ENCODE measurements around the gene UST. TPM values are rescaled to one million over a fixed set of nuclear protein-coding genes. Genes with fewer than 3 reads are reported as not detected.

Gene UST
- total RNA-seq, 4 donors from 2014 or later, result 2.9 to 12.0 (median 5.7) TPM

DNA sequence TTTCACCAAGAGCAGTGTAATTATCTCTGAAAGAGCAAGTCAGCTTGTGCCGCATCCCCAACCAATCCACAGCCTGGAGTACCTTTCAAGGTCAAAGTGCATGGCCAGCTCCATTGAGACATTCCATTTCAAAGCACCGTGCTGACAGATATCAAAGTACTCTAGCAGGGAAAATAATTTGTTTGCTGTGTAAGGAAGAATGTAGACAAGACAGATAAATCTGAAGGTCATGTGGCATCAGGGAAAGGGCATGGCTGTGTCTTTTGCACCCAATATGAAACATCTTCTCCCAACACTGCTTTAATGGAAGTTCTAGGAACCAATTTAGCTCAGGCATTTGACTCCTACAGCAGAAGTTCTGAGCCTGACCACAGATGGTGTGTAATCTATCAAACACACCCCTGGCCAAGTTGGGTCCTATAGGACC, 328.0 kb downstream of the UST start:
- intact Hi-C loops (cut with DNase I), result no loop called here
- WGBS, 2 donors, result 89% methylated on average over 1 to 2 of the region's 2 CpGs
- Histone ChIP-seq H3K4me3 (no peak overlapping the region), H3K4me1 (peaks cover 0 to 9% (median 1%) of the 10 kb centered on the region in 3 donors), H3K27me3 (no peaks in the 10 kb centered on the region), H3K9me3 (no peaks in the 10 kb centered on the region), H3K36me3 (peaks cover 0 to 12% (median 0%) of the 10 kb centered on the region in 3 donors), H3K27ac (no peak overlapping the region)
- DNase-seq, result no peak
- no peak for TF ChIP-seq POLR2A (IDR thresholded peaks at IDR 0.05)
- TF ChIP-seq, protein P1, sequence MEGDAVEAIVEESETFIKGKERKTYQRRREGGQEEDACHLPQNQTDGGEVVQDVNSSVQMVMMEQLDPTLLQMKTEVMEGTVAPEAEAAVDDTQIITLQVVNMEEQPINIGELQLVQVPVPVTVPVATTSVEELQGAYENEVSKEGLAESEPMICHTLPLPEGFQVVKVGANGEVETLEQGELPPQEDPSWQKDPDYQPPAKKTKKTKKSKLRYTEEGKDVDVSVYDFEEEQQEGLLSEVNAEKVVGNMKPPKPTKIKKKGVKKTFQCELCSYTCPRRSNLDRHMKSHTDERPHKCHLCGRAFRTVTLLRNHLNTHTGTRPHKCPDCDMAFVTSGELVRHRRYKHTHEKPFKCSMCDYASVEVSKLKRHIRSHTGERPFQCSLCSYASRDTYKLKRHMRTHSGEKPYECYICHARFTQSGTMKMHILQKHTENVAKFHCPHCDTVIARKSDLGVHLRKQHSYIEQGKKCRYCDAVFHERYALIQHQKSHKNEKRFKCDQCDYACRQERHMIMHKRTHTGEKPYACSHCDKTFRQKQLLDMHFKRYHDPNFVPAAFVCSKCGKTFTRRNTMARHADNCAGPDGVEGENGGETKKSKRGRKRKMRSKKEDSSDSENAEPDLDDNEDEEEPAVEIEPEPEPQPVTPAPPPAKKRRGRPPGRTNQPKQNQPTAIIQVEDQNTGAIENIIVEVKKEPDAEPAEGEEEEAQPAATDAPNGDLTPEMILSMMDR (IDR thresholded peaks at IDR 0.05), result no peak

DNA sequence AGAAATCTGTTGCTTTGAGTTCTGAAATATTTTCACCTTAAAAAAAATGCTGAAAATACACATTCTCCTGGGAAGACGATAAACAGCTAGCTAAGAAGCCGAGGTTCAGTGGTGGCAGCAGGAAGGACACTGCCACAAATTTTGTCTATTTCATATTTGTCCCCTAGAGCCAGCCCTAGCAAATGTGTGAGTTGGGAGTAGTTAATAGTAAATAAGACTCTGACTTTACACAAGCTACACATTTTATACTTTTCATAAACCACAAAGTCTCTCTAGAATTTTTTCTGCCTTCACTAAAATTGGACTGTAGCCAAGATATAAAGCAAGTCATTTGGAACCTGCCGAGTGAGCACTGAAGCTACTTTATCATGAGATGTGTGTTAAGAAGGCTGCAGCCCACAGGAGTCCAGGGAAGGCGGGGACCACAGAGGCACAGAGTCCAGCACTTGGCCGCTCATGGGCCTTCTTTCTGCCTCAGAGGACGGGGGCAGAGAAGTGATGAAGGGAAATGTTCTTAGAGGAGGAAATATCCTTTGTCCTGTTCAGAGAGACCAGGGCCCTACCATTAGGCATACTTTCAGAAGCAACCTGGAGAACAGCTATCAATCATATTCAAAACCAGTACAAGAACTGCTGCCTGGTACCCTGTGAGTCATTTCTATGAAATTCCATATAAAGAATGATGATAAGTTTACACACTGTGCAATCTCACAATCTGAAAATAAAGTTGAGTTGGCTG, 329.0 kb downstream of the UST start:
- peaks cover 0 to 18% (median 9%) of the 10 kb centered on the region in 3 donors for H3K4me1 ChIP-seq
- TF ChIP-seq, protein P1 (IDR thresholded peaks at IDR 0.05), result no peak
- no peak for TF ChIP-seq POLR2A (IDR thresholded peaks at IDR 0.05)
- H3K27ac ChIP-seq, result no peak overlapping the region
- DNase-seq, result no peak
- peaks cover 0 to 12% (median 0%) of the 10 kb centered on the region in 3 donors for H3K36me3 ChIP-seq
- H3K9me3 ChIP-seq, result no peaks in the 10 kb centered on the region
- no peak overlapping the region for H3K4me3 ChIP-seq
- 73 to 77% methylated on average over 6 of the region's 6 CpGs for WGBS, 2 donors
- intact Hi-C loops (cut with DNase I), result no loop called here
- H3K27me3 ChIP-seq, result no peaks in the 10 kb centered on the region

DNA sequence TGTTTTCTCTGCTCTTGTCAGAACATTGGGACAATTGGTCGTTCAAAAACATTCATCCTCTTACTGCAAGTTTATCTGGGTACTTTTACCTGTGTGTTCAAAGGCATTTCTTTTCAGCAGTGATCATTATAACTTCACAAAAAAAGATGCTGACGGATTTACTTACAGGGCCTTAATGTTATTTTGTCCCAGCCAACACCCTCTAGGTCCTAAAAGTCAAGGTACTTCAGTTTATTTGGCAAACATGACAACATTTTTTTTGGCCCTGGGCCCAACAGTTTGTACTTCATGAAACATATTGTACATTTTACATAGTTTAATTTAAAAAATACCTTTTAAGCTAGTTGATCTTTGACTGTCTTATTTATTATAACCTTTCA, 329.5 kb downstream of the UST start:
- H3K9me3 ChIP-seq, result no peaks in the 10 kb centered on the region
- H3K27ac ChIP-seq, result no peak overlapping the region
- H3K27me3 ChIP-seq, result no peaks in the 10 kb centered on the region
- intact Hi-C loops (cut with DNase I), result no loop called here
- peaks cover 0 to 24% (median 10%) of the 10 kb centered on the region in 3 donors for H3K4me1 ChIP-seq
- whole genome bisulfite sequencing, 2 donors, result 50 to 65% methylated on average over 2 of the region's 2 CpGs
- H3K36me3 ChIP-seq, result peaks cover 0 to 12% (median 0%) of the 10 kb centered on the region in 3 donors
- no peak for DNase-seq
- TF ChIP-seq, protein P1 (IDR thresholded peaks at IDR 0.05), result no peak
- TF ChIP-seq POLR2A (IDR thresholded peaks at IDR 0.05), result no peak
- no peak overlapping the region for H3K4me3 ChIP-seq

DNA sequence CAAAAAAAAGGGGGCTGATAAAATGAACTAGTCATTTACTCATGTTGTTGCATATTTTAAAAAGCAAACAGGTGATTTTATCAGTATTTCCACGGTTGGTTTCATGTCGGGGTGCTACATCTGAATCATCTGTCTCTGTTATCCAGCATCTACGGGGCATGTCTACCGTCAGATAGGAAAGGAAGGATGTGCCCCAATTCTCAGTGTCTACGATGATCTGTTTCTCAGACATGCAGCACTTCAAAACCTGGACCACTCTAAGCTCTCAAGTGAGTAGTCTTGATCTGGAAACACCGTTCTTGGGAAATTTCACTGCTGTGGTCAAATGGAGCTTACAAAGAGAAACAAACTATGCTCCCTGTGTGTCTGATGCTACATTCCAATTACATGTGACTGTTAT, 330.4 kb downstream of the UST start:
- Histone ChIP-seq H3K9me3 (no peaks in the 10 kb centered on the region), H3K4me1 (peaks cover 0 to 25% (median 10%) of the 10 kb centered on the region in 3 donors), H3K27me3 (no peaks in the 10 kb centered on the region), H3K36me3 (peaks cover 0 to 12% (median 0%) of the 10 kb centered on the region in 3 donors), H3K27ac (no peak overlapping the region), H3K4me3 (no peak overlapping the region)
- WGBS, 2 donors, result 67 to 89% methylated on average over 6 of the region's 6 CpGs
- intact Hi-C loops (cut with DNase I), result no loop called here
- no peak for TF ChIP-seq POLR2A (IDR thresholded peaks at IDR 0.05)
- TF ChIP-seq, protein P1 (IDR thresholded peaks at IDR 0.05), result no peak
- DNase-seq, result no peak

DNA sequence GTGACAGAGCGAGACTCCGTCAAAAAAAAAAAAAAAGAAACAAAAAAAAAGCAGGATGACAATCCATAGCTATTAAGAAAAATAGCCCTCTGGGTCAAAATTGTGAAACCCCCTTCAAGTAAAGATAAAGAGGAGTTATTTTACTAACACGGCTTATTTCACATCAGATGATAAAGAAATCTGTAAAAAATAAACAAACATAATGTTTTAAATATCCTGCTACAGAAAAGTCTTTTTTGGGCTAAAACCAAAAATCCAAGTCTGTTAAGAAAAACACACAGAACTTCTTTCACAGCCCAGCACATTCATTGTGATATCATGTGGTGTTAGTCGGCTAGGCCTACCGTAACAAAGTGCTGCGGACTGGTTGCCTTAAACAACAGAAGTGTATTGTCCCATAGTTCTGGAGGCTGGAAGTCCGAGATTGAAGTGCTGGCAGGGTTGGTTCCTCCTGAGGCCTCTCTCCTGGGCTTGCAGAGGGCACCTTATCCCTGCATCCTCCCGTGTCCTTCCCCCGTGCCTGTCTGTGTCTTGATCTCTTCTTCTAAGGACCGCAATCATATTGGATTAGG, 331.5 kb downstream of the UST start:
- TF ChIP-seq, protein P1 (IDR thresholded peaks at IDR 0.05), result no peak
- TF ChIP-seq POLR2A (IDR thresholded peaks at IDR 0.05), result no peak
- no peak for DNase-seq
- intact Hi-C loops (cut with DNase I), result no loop called here
- H3K27ac ChIP-seq, result no peak overlapping the region
- peaks cover 0 to 29% (median 10%) of the 10 kb centered on the region in 3 donors for H3K4me1 ChIP-seq
- H3K27me3 ChIP-seq, result no peaks in the 10 kb centered on the region
- no peak overlapping the region for H3K4me3 ChIP-seq
- WGBS, 2 donors, result 89 to 93% methylated on average over 9 to 10 of the region's 10 CpGs
- H3K9me3 ChIP-seq, result no peaks in the 10 kb centered on the region
- H3K36me3 ChIP-seq, result peaks cover 0 to 12% (median 0%) of the 10 kb centered on the region in 3 donors

All from esophagus squamous epithelium (tissue), 5 donors.